ENCODE data around the gene FOXO6.

DNA sequence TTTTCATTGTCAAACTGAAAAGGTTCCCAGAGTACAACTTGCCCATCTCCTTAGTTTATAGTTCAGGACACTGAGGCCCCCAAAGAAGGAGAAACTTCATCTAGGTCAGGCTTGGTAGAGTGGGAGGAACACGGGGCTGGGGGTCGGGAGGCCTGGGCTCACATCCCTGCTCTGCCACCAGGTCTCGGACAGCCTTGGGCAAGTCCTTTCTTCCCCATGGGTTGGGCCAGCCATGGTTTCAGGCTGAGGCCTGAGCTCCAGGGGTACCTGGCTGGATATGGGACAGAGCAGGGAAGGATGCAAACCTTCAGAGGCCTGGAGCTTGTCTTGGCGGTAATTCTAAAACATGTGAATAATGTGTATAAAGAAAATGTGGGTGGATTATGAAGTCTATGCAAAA is 17.0 kb downstream of the FOXO6 start:
- no peak for TF ChIP-seq CTBP1 (IDR thresholded peaks at IDR 0.05; ENCODE audit: borderline replicate concordance)
- no peak for TF ChIP-seq BHLHE40 (IDR thresholded peaks at IDR 0.05; ENCODE audit: borderline replicate concordance)
- TF ChIP-seq ARNT (IDR thresholded peaks at IDR 0.05) = no peak
- no peak for TF ChIP-seq SUZ12 (IDR thresholded peaks at IDR 0.05)
- no peak for TF ChIP-seq HDGF (IDR thresholded peaks at IDR 0.05; ENCODE audit: borderline replicate concordance)
- TF ChIP-seq L3MBTL2 (conservative IDR thresholded peaks at IDR 0.05) = no peak
- no peak for TF ChIP-seq LEF1 (IDR thresholded peaks at IDR 0.05; ENCODE audit: borderline replicate concordance)
- TF ChIP-seq TARDBP (IDR thresholded peaks at IDR 0.05) = no peak
- TF ChIP-seq FOXM1 (IDR thresholded peaks at IDR 0.05; ENCODE audit: borderline replicate concordance) = no peak
- TF ChIP-seq, protein P1, sequence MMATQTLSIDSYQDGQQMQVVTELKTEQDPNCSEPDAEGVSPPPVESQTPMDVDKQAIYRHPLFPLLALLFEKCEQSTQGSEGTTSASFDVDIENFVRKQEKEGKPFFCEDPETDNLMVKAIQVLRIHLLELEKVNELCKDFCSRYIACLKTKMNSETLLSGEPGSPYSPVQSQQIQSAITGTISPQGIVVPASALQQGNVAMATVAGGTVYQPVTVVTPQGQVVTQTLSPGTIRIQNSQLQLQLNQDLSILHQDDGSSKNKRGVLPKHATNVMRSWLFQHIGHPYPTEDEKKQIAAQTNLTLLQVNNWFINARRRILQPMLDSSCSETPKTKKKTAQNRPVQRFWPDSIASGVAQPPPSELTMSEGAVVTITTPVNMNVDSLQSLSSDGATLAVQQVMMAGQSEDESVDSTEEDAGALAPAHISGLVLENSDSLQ (IDR thresholded peaks at IDR 0.05) = no peak
- no peak for TF ChIP-seq FOXK2 (IDR thresholded peaks at IDR 0.05)
- TF ChIP-seq ZNF384 (IDR thresholded peaks at IDR 0.05) = no peak

All from HEK293T (cell line).